ENCODE measurements around the gene TKTL1.
"Not testable (repeated sequence)": the region's sequence is repeated elsewhere in the genome, so short reads cannot be mapped to it uniquely, and the experiment has no call there.

Gene TKTL1

GRCh38 chrX:154295664-154296310 is at the start of gene TKTL1:
TKTL1 (plus strand) TSS chrX:154295795; CDS start chrX:154295860, 65 bp downstream.
- no peak for DNase-seq (ENCODE audit: low spot score)

GRCh38 chrX:154247377-154248045 is 48.1 kb upstream of the TKTL1 start:
- not testable (repeated sequence) for DNase-seq (ENCODE audit: low spot score)

- not testable (repeated sequence) for DNase-seq (ENCODE audit: low spot score)
Observed at GRCh38 chrX:154248076-154248475, 47.5 kb upstream of the TKTL1 start.

- DNase-seq (ENCODE audit: low spot score): not testable (repeated sequence)
Observed at GRCh38 chrX:154257282-154257681, 38.3 kb upstream of the TKTL1 start, which contains the start of gene OPN1MW3. OPN1MW3 (plus strand) TSS chrX:154257582; CDS start chrX:154257620, 38 bp downstream.

- DNase-seq (ENCODE audit: low spot score): not testable (repeated sequence)
Observed at GRCh38 chrX:154258711-154259110, 36.9 kb upstream of the TKTL1 start.

GRCh38 chrX:154263072-154263471 is 32.5 kb upstream of the TKTL1 start:
- DNase-seq (ENCODE audit: low spot score): not testable (repeated sequence)

GRCh38 chrX:154269245-154269644 is 26.4 kb upstream of the TKTL1 start:
- not testable (repeated sequence) for DNase-seq (ENCODE audit: low spot score)

GRCh38 chrX:154284489-154285338 is 10.9 kb upstream of the TKTL1 start:
- DNase-seq (ENCODE audit: low spot score): not testable (repeated sequence)

GRCh38 chrX:154286406-154286805 is 9.2 kb upstream of the TKTL1 start:
- DNase-seq (ENCODE audit: low spot score): not testable (repeated sequence)

- DNase-seq (ENCODE audit: low spot score): no peak
Observed at GRCh38 chrX:154294791-154295574, 612 bp upstream of the TKTL1 start, which contains the start of gene TEX28. TEX28 (minus strand) TSS chrX:154295124; CDS start chrX:154292117, 3,007 bp downstream.

- no peak for DNase-seq (ENCODE audit: low spot score)
Observed at GRCh38 chrX:154296731-154297130, 1.1 kb downstream of the TKTL1 start.

- no peak for DNase-seq (ENCODE audit: low spot score)
Observed at GRCh38 chrX:154298312-154298711, 2.7 kb downstream of the TKTL1 start.

- DNase-seq (ENCODE audit: low spot score): no peak
Observed at GRCh38 chrX:154300816-154301215, 5.2 kb downstream of the TKTL1 start.

- not testable (repeated sequence) for DNase-seq (ENCODE audit: low spot score)
Observed at GRCh38 chrX:154302998-154303397, 7.4 kb downstream of the TKTL1 start.

GRCh38 chrX:154303476-154303875 is 7.9 kb downstream of the TKTL1 start:
- no peak for DNase-seq (ENCODE audit: low spot score)

GRCh38 chrX:154304846-154305245 is 9.3 kb downstream of the TKTL1 start:
- DNase-seq (ENCODE audit: low spot score): no peak

GRCh38 chrX:154305541-154306205 is 10.1 kb downstream of the TKTL1 start:
- no peak for DNase-seq (ENCODE audit: low spot score)

- no peak for DNase-seq (ENCODE audit: low spot score)
Observed at GRCh38 chrX:154307202-154307601, 11.6 kb downstream of the TKTL1 start.

GRCh38 chrX:154308108-154308946 is 12.7 kb downstream of the TKTL1 start:
- DNase-seq (ENCODE audit: low spot score): peak; percentile 45
